Measurements from ENCODE around the gene GAS7. TPM values are rescaled to one million over a fixed set of nuclear protein-coding genes. Genes with fewer than 3 reads are reported as not detected.
"Not testable (repeated sequence)": the region's sequence is repeated elsewhere in the genome, so short reads cannot be mapped to it uniquely, and the experiment has no call there.

Gene GAS7
- total RNA-seq, 2 donors from 2014 or later: 10.3 to 144 TPM

DNA sequence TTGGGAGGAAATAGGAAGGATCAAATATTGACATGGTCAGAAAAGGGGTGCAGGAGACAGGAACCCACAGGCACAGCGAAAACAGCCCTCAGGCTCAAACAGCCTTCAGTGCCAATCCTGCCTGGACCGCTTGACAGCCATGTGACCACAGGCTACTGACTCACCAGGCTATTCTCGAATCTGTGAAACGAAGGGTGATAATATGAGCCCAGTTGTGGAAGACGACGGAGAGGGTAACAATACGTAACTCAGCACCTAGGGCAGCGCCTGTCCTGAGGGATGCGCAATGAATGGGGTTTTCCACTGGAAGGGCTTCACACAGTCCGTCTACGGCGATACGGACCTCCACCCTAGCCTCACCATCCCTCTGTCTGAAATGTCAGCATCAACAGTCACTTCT lies 176.0 kb downstream of the GAS7 start:
- 81% methylated on average over 13 of the region's 13 CpGs for WGBS
- TF ChIP-seq POLR2A (IDR thresholded peaks at IDR 0.05) (no peak), POLR2AphosphoS5 (IDR thresholded peaks at IDR 0.05) (no peak)
- TF ChIP-seq, protein P1, sequence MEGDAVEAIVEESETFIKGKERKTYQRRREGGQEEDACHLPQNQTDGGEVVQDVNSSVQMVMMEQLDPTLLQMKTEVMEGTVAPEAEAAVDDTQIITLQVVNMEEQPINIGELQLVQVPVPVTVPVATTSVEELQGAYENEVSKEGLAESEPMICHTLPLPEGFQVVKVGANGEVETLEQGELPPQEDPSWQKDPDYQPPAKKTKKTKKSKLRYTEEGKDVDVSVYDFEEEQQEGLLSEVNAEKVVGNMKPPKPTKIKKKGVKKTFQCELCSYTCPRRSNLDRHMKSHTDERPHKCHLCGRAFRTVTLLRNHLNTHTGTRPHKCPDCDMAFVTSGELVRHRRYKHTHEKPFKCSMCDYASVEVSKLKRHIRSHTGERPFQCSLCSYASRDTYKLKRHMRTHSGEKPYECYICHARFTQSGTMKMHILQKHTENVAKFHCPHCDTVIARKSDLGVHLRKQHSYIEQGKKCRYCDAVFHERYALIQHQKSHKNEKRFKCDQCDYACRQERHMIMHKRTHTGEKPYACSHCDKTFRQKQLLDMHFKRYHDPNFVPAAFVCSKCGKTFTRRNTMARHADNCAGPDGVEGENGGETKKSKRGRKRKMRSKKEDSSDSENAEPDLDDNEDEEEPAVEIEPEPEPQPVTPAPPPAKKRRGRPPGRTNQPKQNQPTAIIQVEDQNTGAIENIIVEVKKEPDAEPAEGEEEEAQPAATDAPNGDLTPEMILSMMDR (IDR thresholded peaks at IDR 0.05): no peak
- Histone ChIP-seq H3K4me1 (replicated peaks) (no peaks in the 10 kb centered on the region), H3K36me3 (no peaks in the 10 kb centered on the region), H3K9me3 (no peaks in the 10 kb centered on the region), H3K27me3 (replicated peaks; ENCODE audit: insufficient read depth) (no peaks in the 10 kb centered on the region), H3K27ac (no peak overlapping the region), H3K4me3 (no peak overlapping the region)
- intact Hi-C loops (cut with DNase I): no loop called here
- no peak for DNase-seq (ENCODE audit: low spot score)

DNA sequence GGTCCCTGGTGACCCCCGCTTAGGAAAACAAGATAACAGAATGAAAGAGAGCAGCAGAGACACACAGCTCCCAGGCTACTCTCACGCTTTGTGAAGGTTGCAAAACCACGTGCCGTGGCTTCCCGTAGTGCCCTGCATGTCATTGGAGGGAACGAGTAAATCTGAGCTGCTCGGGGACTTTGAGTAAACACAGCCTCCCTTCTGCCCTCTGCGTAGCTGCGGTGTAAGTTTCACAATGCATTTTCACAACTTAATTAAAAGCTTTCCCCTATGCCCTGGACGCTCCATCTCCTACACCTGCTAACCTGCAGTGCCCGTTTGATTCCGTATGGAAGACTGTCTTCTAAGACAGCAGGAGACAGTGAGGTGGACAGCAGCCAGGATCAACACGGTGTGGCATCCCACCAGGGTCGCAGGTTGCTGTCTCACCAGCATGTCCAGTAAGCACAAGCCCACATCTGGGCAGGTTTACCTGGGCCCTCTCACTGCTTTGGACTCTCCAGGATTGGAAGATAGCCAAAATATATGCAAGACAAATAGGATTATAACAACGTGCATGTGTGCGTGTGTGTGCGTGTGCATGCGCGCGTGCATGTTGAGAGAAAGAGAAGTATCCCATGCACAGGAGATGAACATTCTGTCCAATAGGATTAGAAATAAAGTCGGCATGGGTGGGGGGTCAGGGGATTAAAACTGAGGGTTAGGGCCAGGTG lies 177.0 kb downstream of the GAS7 start:
- WGBS: 35% methylated on average over 21 of the region's 21 CpGs
- H3K27ac ChIP-seq: no peak overlapping the region

DNA sequence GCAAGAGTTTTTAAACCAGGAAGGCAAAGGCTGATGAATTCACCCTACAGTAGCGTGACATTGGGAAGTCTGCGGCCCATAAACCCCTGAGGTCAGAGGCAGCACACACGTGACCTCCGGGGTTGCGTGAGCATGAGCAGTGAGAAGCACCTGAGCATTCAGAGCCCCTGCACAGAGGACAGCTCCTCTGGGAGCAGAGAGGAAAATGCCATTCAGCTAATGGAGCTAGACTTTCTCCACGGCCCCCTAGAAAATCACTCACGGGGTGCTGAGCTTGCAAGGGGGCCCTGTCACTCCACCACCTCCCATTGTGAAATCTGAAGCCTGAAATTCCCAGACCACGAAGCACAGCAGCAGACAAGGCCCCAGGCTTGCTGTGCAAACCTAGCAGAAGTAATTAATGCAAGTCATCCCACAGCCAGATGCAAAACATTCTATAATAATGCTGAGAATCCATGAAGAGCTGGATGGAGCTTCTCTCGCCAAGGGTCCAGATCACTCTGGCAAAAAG lies 178.4 kb downstream of the GAS7 start:
- no peaks in the 10 kb centered on the region for H3K36me3 ChIP-seq
- TF ChIP-seq POLR2A (IDR thresholded peaks at IDR 0.05) (no peak), POLR2AphosphoS5 (IDR thresholded peaks at IDR 0.05) (no peak)
- TF ChIP-seq, protein P1 (IDR thresholded peaks at IDR 0.05): no peak
- WGBS: 58% methylated on average over 9 of the region's 9 CpGs
- no peaks in the 10 kb centered on the region for H3K9me3 ChIP-seq
- no peaks in the 10 kb centered on the region for H3K4me1 ChIP-seq (replicated peaks)
- H3K4me3 ChIP-seq: no peak overlapping the region
- no peak for DNase-seq (ENCODE audit: low spot score)
- intact Hi-C loops (cut with DNase I): no loop called here
- H3K27ac ChIP-seq: no peak overlapping the region
- H3K27me3 ChIP-seq (replicated peaks; ENCODE audit: insufficient read depth): no peaks in the 10 kb centered on the region

More for the DNA sequence above, 177.0 kb downstream of the GAS7 start:
- Histone ChIP-seq H3K9me3 (no peaks in the 10 kb centered on the region), H3K4me3 (no peak overlapping the region), H3K36me3 (no peaks in the 10 kb centered on the region), H3K4me1 (replicated peaks) (no peaks in the 10 kb centered on the region), H3K27me3 (replicated peaks; ENCODE audit: insufficient read depth) (no peaks in the 10 kb centered on the region)
- DNase-seq (ENCODE audit: low spot score): no peak
- TF ChIP-seq, protein P1 (IDR thresholded peaks at IDR 0.05): no peak
- no peak for TF ChIP-seq POLR2AphosphoS5 (IDR thresholded peaks at IDR 0.05)
- no peak for TF ChIP-seq POLR2A (IDR thresholded peaks at IDR 0.05)
- intact Hi-C loops (cut with DNase I): no loop called here

DNA sequence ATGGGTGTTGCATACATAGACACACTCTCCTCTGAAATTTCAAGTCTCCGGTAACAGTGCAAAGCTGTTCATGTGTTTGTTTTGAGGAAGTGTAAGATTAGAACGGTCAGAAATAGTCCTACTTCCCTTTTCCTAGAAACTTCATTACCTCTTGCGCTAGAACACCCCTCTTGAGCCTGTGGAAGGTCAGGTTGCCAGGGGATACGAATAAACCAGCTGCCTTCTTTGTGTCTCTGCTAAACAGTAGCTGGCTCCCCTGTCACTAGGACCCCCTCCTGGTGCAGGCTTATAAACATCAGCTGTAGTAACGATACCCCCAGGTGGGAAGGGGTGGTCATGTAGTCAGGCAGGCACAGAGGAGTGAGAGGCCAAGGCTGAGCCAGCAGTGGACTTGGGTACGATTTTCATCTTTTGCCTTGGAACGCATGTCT lies 179.9 kb downstream of the GAS7 start:
- TF ChIP-seq POLR2A (IDR thresholded peaks at IDR 0.05): no peak
- TF ChIP-seq POLR2AphosphoS5 (IDR thresholded peaks at IDR 0.05): no peak
- TF ChIP-seq, protein P1 (IDR thresholded peaks at IDR 0.05): no peak
- Histone ChIP-seq H3K4me3 (no peak overlapping the region), H3K27ac (no peak overlapping the region), H3K36me3 (no peaks in the 10 kb centered on the region), H3K4me1 (replicated peaks) (no peaks in the 10 kb centered on the region), H3K9me3 (no peaks in the 10 kb centered on the region), H3K27me3 (replicated peaks; ENCODE audit: insufficient read depth) (no peaks in the 10 kb centered on the region)
- WGBS: 74% methylated on average over 7 of the region's 7 CpGs
- DNase-seq (ENCODE audit: low spot score): no peak
- intact Hi-C loops (cut with DNase I): no loop called here

DNA sequence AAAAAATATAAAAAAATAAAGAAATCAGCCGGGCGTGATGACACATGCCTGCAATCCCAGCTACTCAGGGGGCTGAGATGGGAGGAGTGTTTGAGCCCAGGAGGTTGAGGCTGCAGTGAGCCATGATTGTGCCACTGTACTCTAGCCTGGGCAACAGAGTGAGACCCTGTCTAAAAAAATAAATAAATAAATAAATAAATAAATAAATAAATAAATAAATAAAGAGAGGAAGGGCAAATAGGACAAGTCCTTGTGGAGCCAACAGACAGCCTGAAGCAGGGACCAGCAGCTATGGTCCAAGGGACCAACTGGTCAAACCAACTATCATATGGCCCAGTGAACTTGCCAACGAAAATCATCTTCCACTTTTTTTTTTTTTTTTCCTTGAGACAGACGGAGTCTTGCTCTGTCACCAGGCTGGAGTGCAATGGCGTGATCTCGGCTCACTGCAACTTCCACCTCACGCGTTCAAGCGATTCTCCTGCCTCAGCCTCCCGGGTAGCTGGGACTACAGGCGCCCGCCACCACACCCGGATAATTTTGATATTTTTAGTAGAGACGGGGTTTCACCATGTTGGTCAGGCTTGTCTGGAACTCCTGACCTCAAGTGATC lies 181.3 kb downstream of the GAS7 start:
- DNase-seq (ENCODE audit: low spot score); H3K4me1 ChIP-seq (replicated peaks); intact Hi-C loops (cut with DNase I); H3K4me3 ChIP-seq; H3K36me3 ChIP-seq; H3K9me3 ChIP-seq; H3K27ac ChIP-seq; H3K27me3 ChIP-seq (replicated peaks; ENCODE audit: insufficient read depth): not testable (repeated sequence)
- WGBS: 95% methylated on average over 14 of the region's 14 CpGs

Measured in prostate gland (tissue), 2 donors.